Endothelial cell of umbilical vein (primary cell): ENCODE measurements around the gene FAM81A. TPM values are rescaled to one million over a fixed set of nuclear protein-coding genes. Genes with fewer than 3 reads are reported as not detected.

Experiments used
- BruUV-seq: library from RNA; stranded (reverse); fragments of 400-500 nt; replicated peaks from 2 replicates; lab custom pipeline; 2021; lab: Mats Ljungman, UMichigan
- CTCF ChIA-PET: fragments of 300-600, 350-600 bp; sonication (Branson Sonifier 250); formaldehyde crosslinking; loops from one replicate; lab custom pipeline; 2021; ENCODE audit warnings: antibody characterized with exemption, inconsistent platforms; lab: Charles Lee
- POLR2A ChIA-PET: fragments of 300-600, 350-600 bp; sonication (Branson Sonifier 250); formaldehyde crosslinking; loops from one replicate; lab custom pipeline; 2021; ENCODE audit warnings: antibody characterized with exemption, inconsistent platforms; lab: Charles Lee
- DNase-seq: peaks from one replicate; pipeline ENCODE4 v3.0.0-alpha.2; 2011; ENCODE audit warnings: low read depth, low spot score
- FAIRE-seq: peaks from 2 replicates; lab custom pipeline; 2011; peaks lifted over from hg19 to GRCh38; lab: Jason Lieb, UNC
- H2AFZ ChIP-seq: 2 replicates; pipeline ENCODE4 v1.6.0; 2012; ENCODE audit warnings: low read depth, low read length, control low read depth, inconsistent platforms
- H3K27ac ChIP-seq: 2 replicates; pipeline ENCODE4 v1.5.1; 2011; ENCODE audit warnings: low read depth, mild to moderate bottlenecking, control low read depth, low read length, moderate library complexity; ENCODE audit not compliant: insufficient read depth
- H3K27me3 ChIP-seq, 2 experiments: 2 replicates each; pipeline versions ENCODE4 v1.6.0 to v1.6.1; 2011; ENCODE audit warnings: low read length in 2 of 2, mixed read lengths in 1 of 2; ENCODE audit not compliant: control insufficient read depth in 2 of 2, insufficient read depth in 2 of 2
- H3K36me3 ChIP-seq, 2 experiments: 2 replicates in 1 of 2; 3 replicates in 1 of 2; pipeline ENCODE4 v1.5.1; 2011; ENCODE audit warnings: low read length in 2 of 2, mild to moderate bottlenecking in 1 of 2, moderate library complexity in 1 of 2; ENCODE audit not compliant: control insufficient read depth in 2 of 2, insufficient read depth in 2 of 2; ENCODE audit errors: extremely low read depth in 1 of 2
- H3K4me1 ChIP-seq: 3 replicates; pipeline ENCODE4 v1.5.1; 2011; ENCODE audit warnings: mild to moderate bottlenecking, low read length; ENCODE audit not compliant: control insufficient read depth, insufficient read depth; ENCODE audit errors: extremely low read depth
- H3K4me2 ChIP-seq: 2 replicates; pipeline ENCODE4 v1.6.1; 2011; ENCODE audit warnings: low read length, control low read depth, mixed read lengths; ENCODE audit not compliant: insufficient read depth
- H3K4me3 ChIP-seq, 3 experiments: fragments of 200-600 bp in 1 of 3; sonication (generic), shearing (Covaris generic) in 1 of 3; replicated peaks in 1 of 3; 2 replicates each; pipeline ENCODE4 v1.5.1; 2011 to 2016; ENCODE audit warnings: control low read depth in 3 of 3, low read length in 3 of 3, mild to moderate bottlenecking in 2 of 3, inconsistent platforms in 1 of 3, low read depth in 1 of 3, moderate library complexity in 1 of 3; ENCODE audit not compliant: insufficient read depth in 1 of 3
- H3K79me2 ChIP-seq: 2 replicates; pipeline ENCODE4 v1.6.0; 2012; ENCODE audit warnings: low read length, inconsistent platforms; ENCODE audit not compliant: control insufficient read depth, insufficient read depth
- H3K9ac ChIP-seq: replicated peaks from 2 replicates; pipeline ENCODE3; 2011; ENCODE audit warnings: low read length, control low read depth; ENCODE audit not compliant: insufficient read depth; ENCODE audit errors: extremely low read depth
- H3K9me1 ChIP-seq: replicated peaks from 3 replicates; pipeline ENCODE4 v1.6.0; 2011; ENCODE audit warnings: mild to moderate bottlenecking, low read length; ENCODE audit not compliant: control insufficient read depth, insufficient read depth; ENCODE audit errors: extremely low read depth
- H3K9me3 ChIP-seq: replicated peaks from 2 replicates; pipeline ENCODE4 v1.5.1; 2012; ENCODE audit warnings: low read length, inconsistent platforms; ENCODE audit not compliant: control insufficient read depth, insufficient read depth
- H4K20me1 ChIP-seq: replicated peaks from 2 replicates; pipeline ENCODE3; 2011; ENCODE audit warnings: mild to moderate bottlenecking, low read length; ENCODE audit not compliant: control insufficient read depth, insufficient read depth; ENCODE audit errors: extremely low read depth
- CTCF ChIP-seq, 2 donors: IDR thresholded peaks; 1 replicate in 1 of 2; 2 replicates in 1 of 2; pipeline ENCODE4 v1.5.1; 2011; ENCODE audit warnings: low read length in 2 of 2, mild to moderate bottlenecking in 2 of 2, moderate library complexity in 2 of 2, control low read depth in 1 of 2, inconsistent platforms in 1 of 2, low read depth in 1 of 2; ENCODE audit not compliant: insufficient read depth in 1 of 2; ENCODE audit errors: extremely low read depth in 1 of 2
- EZH2 ChIP-seq: IDR thresholded peaks from 2 replicates; pipeline ENCODE4 v1.6.1; 2012; ENCODE audit warnings: borderline replicate concordance, low read depth, mild to moderate bottlenecking, moderate library complexity, low read length, inconsistent platforms; ENCODE audit not compliant: severe bottlenecking
- FOS ChIP-seq: IDR thresholded peaks from 2 replicates; pipeline ENCODE4 v1.6.1; 2011; ENCODE audit warnings: mild to moderate bottlenecking, low read length, moderate library complexity, borderline replicate concordance; ENCODE audit not compliant: insufficient read depth
- GATA2 ChIP-seq: IDR thresholded peaks from 2 replicates; pipeline ENCODE4 v1.7.0; 2011; ENCODE audit warnings: low read depth, mild to moderate bottlenecking, moderate library complexity, mixed read lengths, low read length; ENCODE audit not compliant: insufficient read length, insufficient read depth
- JUN ChIP-seq: IDR thresholded peaks from 2 replicates; pipeline ENCODE4 v1.6.1; 2011; ENCODE audit warnings: borderline replicate concordance, low read depth; ENCODE audit not compliant: insufficient read length, insufficient read depth
- MAX ChIP-seq: IDR thresholded peaks from 2 replicates; pipeline ENCODE4 v1.6.1; 2011; ENCODE audit not compliant: insufficient read depth, insufficient read length
- MYC ChIP-seq: IDR thresholded peaks from one replicate; pipeline ENCODE4 v1.6.1; 2011; ENCODE audit warnings: mild to moderate bottlenecking, low read depth, low read length
- POLR2A ChIP-seq: IDR thresholded peaks from 2 replicates; pipeline ENCODE4 v1.6.1; 2012; ENCODE audit warnings: low read depth, mild to moderate bottlenecking, control low read depth, low read length
- POLR2AphosphoS5 ChIP-seq: IDR thresholded peaks from 2 replicates; pipeline ENCODE4 v1.6.1; 2012; ENCODE audit warnings: low read depth, mild to moderate bottlenecking, control low read depth, low read length, moderate library complexity; ENCODE audit not compliant: insufficient read depth
- dilution Hi-C: fragments of 300-500 bp; cut with MboI; formaldehyde crosslinking; loops from one replicate; pipeline ENCODE4 v1.15.0; 2019; ENCODE audit warnings: low sequenced_read_pairs; ENCODE audit not compliant: extremely low pct_ligation_motif_present
- intact Hi-C: fragments of 100-400 bp; cut with micrococcal nuclease; formaldehyde crosslinking; loops from one replicate; pipeline ENCODE4 v1.10.0; 2022
- polyA plus RNA-seq, 4 experiments: library from polyadenylated mRNA; depleted of rRNA in 3 of 4; stranded (reverse) in 3 of 4; unstranded in 1 of 4; fragments of >200 nt; gene quantifications; 2 replicates each; pipeline versions ENCODE4 v1.2.1 to v1.2.3, GENCODE V29; 2011 to 2012; ENCODE audit warnings: missing spikeins in 1 of 4
- total RNA-seq: library from RNA; stranded (reverse); gene quantifications from 2 replicates; pipeline ENCODE4 v1.2.3, GENCODE V29; 2021

FAM81A gene
- total and polyA plus RNA-seq, 2 donors (not counting 3 experiments of a cell fraction or from before 2014, with no cell fraction given): 0.28 to 1.2 TPM

- no TSS peak for BruUV-seq
- DNase-seq (no peak), FAIRE-seq (no peak)
- H3K9me3 ChIP-seq: no peaks in the 10 kb centered on the region
- intact Hi-C loops (no loop called here), dilution Hi-C loops (no loop called here)
- no peak for TF ChIP-seq JUN
- TF ChIP-seq POLR2A: no peak
- TF ChIP-seq MAX: no peak
- TF ChIP-seq POLR2AphosphoS5: no peak
- TF ChIP-seq MYC: no peak
- TF ChIP-seq CTCF (IDR thresholded peaks at IDR 0.05; ENCODE audit: extremely low read depth in 1 of 2, insufficient read depth in 1 of 2, low read depth in 1 of 2, low read length in 2 of 2): no peak
- TF ChIP-seq FOS: no peak
- TF ChIP-seq GATA2: no peak
- TF ChIP-seq EZH2: no peak
- no peaks in the 10 kb centered on the region for H3K79me2 ChIP-seq
- no peaks in the 10 kb centered on the region for H3K36me3 ChIP-seq
- no peak overlapping the region for H3K4me3 ChIP-seq
- ChIA-PET POLR2A (no interaction called here), CTCF (interaction anchor here (0.5 to 1.6 kb wide), 4 partner anchors 9 to 1268 kb away, joined by 3 to 6 read pairs (median 4); no protein-coding TSS in a partner anchor)
- no peaks in the 10 kb centered on the region for H4K20me1 ChIP-seq
- no peak overlapping the region for H3K4me2 ChIP-seq
- no peaks in the 10 kb centered on the region for H3K9me1 ChIP-seq
- H3K27me3 ChIP-seq: peaks cover 0 to 2% of the 10 kb centered on the region in 2 experiments
- H3K9ac ChIP-seq: no peak overlapping the region
- no peak overlapping the region for H2AFZ ChIP-seq
- H3K4me1 ChIP-seq: no peaks in the 10 kb centered on the region
- no peak overlapping the region for H3K27ac ChIP-seq
Measured at GRCh38 chr15:59537403-59537802, 99.4 kb downstream of the FAM81A start.
